Lower leg skin (tissue), 3 donors: Measurements from ENCODE around the gene DSC3.

Source experiments
- POLR2A ChIP-seq, 2 donors: fragments of 450-650 bp; IDR thresholded peaks; one replicate each; pipeline ENCODE4 v1.6.1; 2016 to 2017; ENCODE audit warnings: antibody characterized with exemption in 2 of 2, mild to moderate bottlenecking in 1 of 2, moderate library complexity in 1 of 2
- TF ChIP-seq, protein P1 (sequence below), 3 donors: fragments of 450-650 bp; IDR thresholded peaks; one replicate each; pipeline ENCODE4 v1.5.1; 2016; ENCODE audit warnings: antibody characterized with exemption in 3 of 3, mild to moderate bottlenecking in 3 of 3, moderate library complexity in 2 of 3

- TF ChIP-seq, protein P1, sequence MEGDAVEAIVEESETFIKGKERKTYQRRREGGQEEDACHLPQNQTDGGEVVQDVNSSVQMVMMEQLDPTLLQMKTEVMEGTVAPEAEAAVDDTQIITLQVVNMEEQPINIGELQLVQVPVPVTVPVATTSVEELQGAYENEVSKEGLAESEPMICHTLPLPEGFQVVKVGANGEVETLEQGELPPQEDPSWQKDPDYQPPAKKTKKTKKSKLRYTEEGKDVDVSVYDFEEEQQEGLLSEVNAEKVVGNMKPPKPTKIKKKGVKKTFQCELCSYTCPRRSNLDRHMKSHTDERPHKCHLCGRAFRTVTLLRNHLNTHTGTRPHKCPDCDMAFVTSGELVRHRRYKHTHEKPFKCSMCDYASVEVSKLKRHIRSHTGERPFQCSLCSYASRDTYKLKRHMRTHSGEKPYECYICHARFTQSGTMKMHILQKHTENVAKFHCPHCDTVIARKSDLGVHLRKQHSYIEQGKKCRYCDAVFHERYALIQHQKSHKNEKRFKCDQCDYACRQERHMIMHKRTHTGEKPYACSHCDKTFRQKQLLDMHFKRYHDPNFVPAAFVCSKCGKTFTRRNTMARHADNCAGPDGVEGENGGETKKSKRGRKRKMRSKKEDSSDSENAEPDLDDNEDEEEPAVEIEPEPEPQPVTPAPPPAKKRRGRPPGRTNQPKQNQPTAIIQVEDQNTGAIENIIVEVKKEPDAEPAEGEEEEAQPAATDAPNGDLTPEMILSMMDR (IDR thresholded peaks at IDR 0.05) = no peak
- no peak for TF ChIP-seq POLR2A (IDR thresholded peaks at IDR 0.05)
Measured at GRCh38 chr18:30965237-30965636, 77.3 kb downstream of the DSC3 start.
